GM12801 (cell line): ENCODE results near the gene FOXJ1.

ENCODE experiments used
- TF ChIP-seq, protein P1 (sequence below): IDR thresholded peaks from one replicate; pipeline ENCODE4 v1.5.1; 2011; ENCODE audit warnings: control low read depth; ENCODE audit not compliant: insufficient read length; ENCODE audit errors: extremely low read depth

FOXJ1 gene, protein sequence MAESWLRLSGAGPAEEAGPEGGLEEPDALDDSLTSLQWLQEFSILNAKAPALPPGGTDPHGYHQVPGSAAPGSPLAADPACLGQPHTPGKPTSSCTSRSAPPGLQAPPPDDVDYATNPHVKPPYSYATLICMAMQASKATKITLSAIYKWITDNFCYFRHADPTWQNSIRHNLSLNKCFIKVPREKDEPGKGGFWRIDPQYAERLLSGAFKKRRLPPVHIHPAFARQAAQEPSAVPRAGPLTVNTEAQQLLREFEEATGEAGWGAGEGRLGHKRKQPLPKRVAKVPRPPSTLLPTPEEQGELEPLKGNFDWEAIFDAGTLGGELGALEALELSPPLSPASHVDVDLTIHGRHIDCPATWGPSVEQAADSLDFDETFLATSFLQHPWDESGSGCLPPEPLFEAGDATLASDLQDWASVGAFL

DNA sequence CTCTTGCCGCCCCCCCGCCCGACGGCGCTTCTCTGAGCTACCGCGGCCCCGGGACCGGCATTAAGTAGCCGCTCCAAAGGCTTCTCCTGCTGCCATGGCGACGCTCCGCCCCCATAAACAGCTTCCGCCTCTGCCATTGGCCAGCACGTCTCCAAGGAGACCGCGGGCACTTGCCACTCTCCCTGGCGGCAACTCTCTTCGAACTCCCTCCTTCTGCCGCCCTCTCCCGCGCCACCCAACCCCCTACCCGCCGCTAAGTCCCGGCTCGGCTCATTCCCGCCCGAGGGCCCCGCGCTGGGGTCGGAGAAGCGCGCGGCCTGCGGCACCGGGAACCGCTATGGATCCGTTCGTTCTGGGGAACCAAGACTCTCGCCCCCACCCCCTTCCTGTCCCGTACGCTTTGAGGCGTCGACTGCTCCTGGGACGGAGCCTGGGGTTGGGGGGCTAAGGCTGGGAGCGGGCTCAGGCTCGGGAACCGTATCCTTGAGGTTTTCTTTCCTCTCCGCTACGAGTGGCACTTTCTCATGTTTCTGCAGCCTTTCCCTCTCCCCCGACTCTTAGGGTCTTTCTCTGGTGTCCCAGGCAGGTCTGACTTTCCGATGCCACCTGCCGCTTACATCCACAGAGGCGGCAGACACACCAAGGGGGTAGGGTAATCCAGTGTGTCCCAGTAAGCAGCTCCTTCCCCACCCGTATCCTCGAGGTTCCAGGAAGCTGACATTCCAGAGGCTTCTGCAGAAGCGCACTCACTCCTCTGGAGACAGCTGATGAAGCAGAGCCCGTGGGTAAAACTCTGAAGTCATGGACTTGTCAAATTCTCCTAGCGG, at the start of gene FOXJ1:
TSS of gene FOXJ1 (minus strand) at position 34 of the 827 bp plus-strand sequence. CDS start 850 bp downstream, outside the sequence.
- TF ChIP-seq, protein P1, sequence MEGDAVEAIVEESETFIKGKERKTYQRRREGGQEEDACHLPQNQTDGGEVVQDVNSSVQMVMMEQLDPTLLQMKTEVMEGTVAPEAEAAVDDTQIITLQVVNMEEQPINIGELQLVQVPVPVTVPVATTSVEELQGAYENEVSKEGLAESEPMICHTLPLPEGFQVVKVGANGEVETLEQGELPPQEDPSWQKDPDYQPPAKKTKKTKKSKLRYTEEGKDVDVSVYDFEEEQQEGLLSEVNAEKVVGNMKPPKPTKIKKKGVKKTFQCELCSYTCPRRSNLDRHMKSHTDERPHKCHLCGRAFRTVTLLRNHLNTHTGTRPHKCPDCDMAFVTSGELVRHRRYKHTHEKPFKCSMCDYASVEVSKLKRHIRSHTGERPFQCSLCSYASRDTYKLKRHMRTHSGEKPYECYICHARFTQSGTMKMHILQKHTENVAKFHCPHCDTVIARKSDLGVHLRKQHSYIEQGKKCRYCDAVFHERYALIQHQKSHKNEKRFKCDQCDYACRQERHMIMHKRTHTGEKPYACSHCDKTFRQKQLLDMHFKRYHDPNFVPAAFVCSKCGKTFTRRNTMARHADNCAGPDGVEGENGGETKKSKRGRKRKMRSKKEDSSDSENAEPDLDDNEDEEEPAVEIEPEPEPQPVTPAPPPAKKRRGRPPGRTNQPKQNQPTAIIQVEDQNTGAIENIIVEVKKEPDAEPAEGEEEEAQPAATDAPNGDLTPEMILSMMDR, result no peak

DNA sequence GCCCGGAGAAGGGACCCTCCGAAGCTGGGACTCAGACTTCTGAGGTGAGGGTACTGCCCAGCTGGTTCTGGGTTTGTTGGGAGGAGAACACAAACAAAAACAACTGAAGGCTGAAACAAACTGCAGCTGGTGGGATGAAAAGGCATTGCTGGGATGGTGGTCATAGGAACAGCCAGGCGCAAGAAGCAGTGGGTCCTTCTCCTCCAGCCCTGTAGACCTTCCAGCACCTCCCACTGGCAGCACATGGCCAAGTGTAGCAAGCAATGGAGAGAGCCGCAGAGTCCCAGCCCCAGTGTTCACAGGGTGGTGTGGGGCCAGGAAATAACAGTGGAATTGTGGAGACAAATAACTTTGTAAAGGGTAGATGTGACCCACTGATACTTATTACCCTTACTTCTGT, 48.7 kb upstream of the FOXJ1 start:
- TF ChIP-seq, protein P1, result no peak

DNA sequence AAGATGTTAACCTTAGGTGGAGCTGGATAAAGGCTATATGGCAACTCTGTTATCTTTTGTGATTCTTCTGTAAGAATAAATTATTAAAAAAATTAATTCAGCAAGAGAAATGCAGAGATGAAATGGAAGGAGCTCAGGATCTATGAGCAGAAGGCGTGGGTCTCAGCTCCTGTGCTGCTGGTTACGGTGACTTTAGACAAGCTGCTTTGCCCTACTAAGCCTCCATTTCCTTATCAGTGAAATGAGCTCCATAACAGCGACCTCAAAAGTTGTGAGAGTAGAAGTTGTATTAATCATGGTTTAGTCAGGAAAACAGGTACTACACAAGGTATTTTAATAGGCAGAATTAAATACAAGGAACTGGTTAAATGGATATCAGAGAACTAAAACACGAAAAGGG, 48.2 kb upstream of the FOXJ1 start:
- TF ChIP-seq, protein P1, result no peak

DNA sequence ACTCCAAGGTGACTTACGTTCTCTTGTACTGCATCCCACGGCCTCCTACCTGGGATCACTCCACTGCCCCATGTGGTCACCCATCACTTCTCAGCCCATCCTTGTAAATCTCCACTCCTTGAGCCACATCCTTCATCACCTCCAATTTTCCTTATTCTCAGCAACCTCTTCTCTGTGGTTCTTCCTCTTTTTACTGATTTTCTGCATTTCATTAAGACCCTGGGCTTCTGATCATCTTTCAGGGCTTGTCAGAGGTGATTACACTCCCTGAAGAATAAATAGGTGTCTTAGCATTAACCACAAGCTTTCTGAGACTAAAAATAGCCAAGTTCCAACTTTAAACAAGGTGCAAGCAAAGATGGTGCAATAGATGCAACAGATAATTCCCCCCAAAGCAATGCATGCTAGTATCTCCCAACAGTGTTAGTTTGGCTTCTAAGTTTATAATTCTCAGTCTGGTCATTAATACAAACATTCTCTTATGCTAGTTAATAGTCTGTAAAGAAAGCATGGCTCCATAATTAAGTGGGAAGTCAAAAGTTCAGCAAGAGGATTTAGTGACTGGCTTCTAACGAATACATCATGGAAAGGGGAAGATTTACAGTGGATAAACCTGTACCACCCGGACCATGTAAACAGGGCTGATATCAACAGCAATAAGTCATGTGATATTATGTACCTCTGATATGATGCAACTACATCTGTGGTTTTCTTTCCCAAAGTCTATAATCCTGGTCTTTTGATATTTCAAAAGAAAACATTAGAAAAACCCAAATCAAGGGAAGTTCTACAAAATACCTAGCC, 47.4 kb upstream of the FOXJ1 start:
- TF ChIP-seq, protein P1, result no peak

DNA sequence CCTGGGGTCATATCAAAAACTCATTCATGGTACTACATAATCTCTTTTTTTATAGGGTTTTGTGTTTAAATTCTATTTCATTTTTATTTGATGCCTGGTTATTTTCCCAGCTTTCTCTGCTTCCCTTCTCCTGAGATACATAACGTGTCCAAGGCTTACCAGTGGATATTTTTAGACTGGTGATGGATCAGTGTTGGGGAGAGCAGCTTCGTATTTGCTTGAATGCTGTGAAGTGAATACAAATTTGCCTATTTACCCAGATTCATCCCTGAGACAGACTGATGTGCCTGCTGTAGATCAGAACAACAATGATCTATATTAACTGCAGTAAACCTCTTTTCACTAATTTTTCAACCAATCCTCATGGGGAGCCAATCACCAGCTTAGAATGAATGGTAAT, 43.2 kb upstream of the FOXJ1 start:
- TF ChIP-seq, protein P1, result no peak

DNA sequence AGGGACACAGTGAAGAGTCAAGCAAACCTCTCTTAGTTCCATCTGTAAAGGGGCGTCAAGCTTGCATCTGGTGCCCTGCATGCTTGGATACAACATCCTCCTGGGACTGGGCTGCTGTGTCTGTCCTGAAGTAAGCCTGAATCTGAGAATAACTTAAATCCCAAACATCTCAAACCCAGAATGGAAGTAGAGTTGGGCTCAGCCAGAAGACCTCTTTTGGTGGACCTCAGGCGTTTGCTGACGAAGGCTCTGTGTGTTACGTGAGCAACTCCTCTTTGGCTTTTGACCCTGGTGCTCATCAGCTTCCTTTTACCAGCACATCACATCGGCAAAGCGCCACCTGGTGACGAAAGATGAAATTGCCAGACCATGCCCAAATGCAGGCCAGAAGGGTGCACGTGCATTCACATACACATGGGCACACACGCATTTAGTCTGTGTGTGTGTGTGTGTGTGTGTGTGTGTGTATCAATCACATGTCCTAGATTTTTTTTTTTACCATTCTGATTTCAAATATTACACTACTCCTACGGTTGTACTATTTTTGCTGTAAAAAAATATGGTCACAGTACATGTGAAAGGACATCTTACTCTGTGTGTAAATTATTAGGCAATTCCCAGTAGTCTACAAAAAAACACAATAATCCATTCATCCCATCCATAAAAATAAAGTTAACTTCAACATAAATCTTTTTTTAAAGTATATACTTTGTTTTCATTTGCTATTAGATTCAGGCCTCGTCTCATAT, 41.1 kb upstream of the FOXJ1 start:
- TF ChIP-seq, protein P1, result no peak
